A549 (cell line): ENCODE measurements around the gene SPACA5. TPM values are rescaled to one million over a fixed set of nuclear protein-coding genes. Genes with fewer than 3 reads are reported as not detected.

Experiments used
- ATAC-seq, 2 experiments: fragments of 200-7000 bp in 1 of 2; fragments of >200 bp in 1 of 2; cut with Nextera tagmentation in 1 of 2; cut with Tn5 transposase in 1 of 2; 3 replicates each; pipeline versions ENCODE4 v1.8.0 to v1.9.1; 2018 to 2020; ENCODE audit warnings: mild to moderate bottlenecking in 1 of 2, moderate library complexity in 1 of 2
- CTCF ChIA-PET: fragments of 300-600 bp; sonication (Branson Sonifier 250); formaldehyde crosslinking; extraction: SDS; loops from one replicate; lab custom pipeline; 2021; ENCODE audit warnings: antibody characterized with exemption, inconsistent platforms; lab: Yijun Ruan, JAX
- POLR2A ChIA-PET: fragments of 350-600 bp; formaldehyde crosslinking; extraction: SDS; loops from one replicate; lab custom pipeline; 2021; ENCODE audit warnings: antibody characterized with exemption, inconsistent platforms; lab: Yijun Ruan, JAX
- DNase-seq, 2 experiments: peaks; one replicate each; pipeline versions ENCODE4 v3.0.0 to v3.0.0-alpha.2; 2011 to 2016; ENCODE audit warnings: low read depth in 1 of 2, low spot score in 1 of 2
- FAIRE-seq: peaks from 2 replicates; lab custom pipeline; 2011; peaks lifted over from hg19 to GRCh38; lab: Jason Lieb, UNC
- H3K27ac ChIP-seq, 2 experiments: fragments of >200 bp; sonication (Bioruptor Twin); formaldehyde crosslinking; 3 replicates each; pipeline ENCODE4 v1.5.1; 2016 to 2017
- H3K4me1 ChIP-seq: fragments of >200 bp; sonication (Bioruptor Twin); formaldehyde crosslinking; 3 replicates; pipeline ENCODE4 v1.6.1; 2016
- H3K4me2 ChIP-seq: fragments of >200 bp; sonication (Bioruptor Twin); formaldehyde crosslinking; 3 replicates; pipeline ENCODE4 v1.6.1; 2016
- H3K4me3 ChIP-seq: fragments of >200 bp; sonication (Bioruptor Twin); formaldehyde crosslinking; 3 replicates; pipeline ENCODE4 v1.5.1; 2016
- H3K9me3 ChIP-seq: fragments of >200 bp; sonication (Bioruptor Twin); formaldehyde crosslinking; 3 replicates; pipeline ENCODE4 v1.6.1; 2016
- CBX8 ChIP-seq: fragments of 200-600 bp; sonication (generic); IDR thresholded peaks from 2 replicates; pipeline ENCODE4 v1.6.1; 2016
- CHD2 ChIP-seq: fragments of 150-350 bp; IDR thresholded peaks from 2 replicates; pipeline ENCODE4 v1.6.1; 2014; ENCODE audit warnings: low read length; ENCODE audit not compliant: partially characterized antibody
- CHD4 ChIP-seq: fragments of 200-600 bp; sonication (generic); IDR thresholded peaks from 2 replicates; pipeline ENCODE4 v1.6.1; 2016; ENCODE audit warnings: antibody characterized with exemption, mild to moderate bottlenecking, borderline replicate concordance
- E2F6 ChIP-seq: IDR thresholded peaks from 2 replicates; pipeline ENCODE4 v1.6.1; 2012; ENCODE audit warnings: low read depth, borderline replicate concordance
- EHMT2 ChIP-seq: fragments of 200-600 bp; sonication (generic); IDR thresholded peaks from 2 replicates; pipeline ENCODE4 v1.6.1; 2016; ENCODE audit warnings: antibody characterized with exemption, low read depth, mild to moderate bottlenecking, moderate library complexity
- ELK1 ChIP-seq: fragments of 150-350 bp; IDR thresholded peaks from 2 replicates; pipeline ENCODE4 v1.6.1; 2014; ENCODE audit warnings: low read depth, mild to moderate bottlenecking, low read length
- EP300 ChIP-seq, 2 experiments: fragments of >200 bp; sonication (Bioruptor Twin); formaldehyde crosslinking; IDR thresholded peaks; 2 replicates in 1 of 2; 3 replicates in 1 of 2; pipeline ENCODE4 v1.6.1; 2016 to 2017
- FOSL2 ChIP-seq, 2 experiments: fragments of 450-650 bp in 1 of 2; fragments of >200 bp in 1 of 2; sonication (Bioruptor Twin) in 1 of 2; formaldehyde crosslinking; IDR thresholded peaks; 2 replicates each; pipeline versions ENCODE4 v1.5.0 to v1.6.1; 2016 to 2020; ENCODE audit warnings: mild to moderate bottlenecking in 1 of 2, moderate library complexity in 1 of 2
- GATA3 ChIP-seq: IDR thresholded peaks from 2 replicates; pipeline ENCODE4 v1.6.1; 2012; ENCODE audit warnings: borderline replicate concordance
- KDM5A ChIP-seq: fragments of 200-600 bp; sonication (generic); IDR thresholded peaks from 2 replicates; pipeline ENCODE4 v1.6.1; 2016; ENCODE audit warnings: antibody characterized with exemption, mild to moderate bottlenecking
- MAX ChIP-seq: IDR thresholded peaks from 2 replicates; pipeline ENCODE4 v1.6.1; 2012
- MAZ ChIP-seq: fragments of 150-350 bp; IDR thresholded peaks from 2 replicates; pipeline ENCODE4 v1.6.1; 2014; ENCODE audit warnings: antibody characterized with exemption, low read depth, low read length, borderline replicate concordance
- NPAS2 ChIP-seq: fragments of 250-450 bp; sonication (Bioruptor Pico); IDR thresholded peaks from 2 replicates; pipeline ENCODE4 v1.8.0; 2022; ENCODE audit warnings: mild to moderate bottlenecking, moderate library complexity, borderline replicate concordance
- NR3C1 ChIP-seq: fragments of >200 bp; sonication (Bioruptor Twin); formaldehyde crosslinking; IDR thresholded peaks from 3 replicates; pipeline ENCODE4 v1.6.1; 2017
- POLR2A ChIP-seq: IDR thresholded peaks from 2 replicates; pipeline ENCODE4 v1.6.1; 2012; ENCODE audit warnings: mild to moderate bottlenecking, low read length
- POLR2AphosphoS2 ChIP-seq: conservative IDR thresholded peaks from 2 replicates; pipeline ENCODE4 v1.6.1; 2012; ENCODE audit warnings: low read length, improper control_type of control experiment, inconsistent platforms
- RARB ChIP-seq: fragments of 250-450 bp; sonication (Bioruptor Pico); IDR thresholded peaks from 2 replicates; pipeline ENCODE4 v1.8.0; 2021; ENCODE audit warnings: mild to moderate bottlenecking, moderate library complexity
- REST ChIP-seq: fragments of 200-600 bp; sonication (generic); IDR thresholded peaks from 2 replicates; pipeline ENCODE4 v1.6.1; 2016; ENCODE audit warnings: antibody characterized with exemption, mild to moderate bottlenecking, moderate library complexity
- SREBF2 ChIP-seq: fragments of 450-650 bp; IDR thresholded peaks from 2 replicates; pipeline ENCODE4 v1.6.1; 2014; ENCODE audit warnings: mild to moderate bottlenecking, moderate library complexity
- WGBS: methylation state at CpG from one replicate; pipeline ENCODE4 v1.1.6; 2017; ENCODE audit errors: missing lambda C conversion rate; 5-methylcytosine and 5-hydroxymethylcytosine counted together
- polyA plus RNA-seq, 4 experiments: library from polyadenylated mRNA; depleted of rRNA in 3 of 4; stranded (reverse); fragments of >200 nt; fragmentation: RNase III in 1 of 4; extraction: RNeasy Plus Mini Kit Qiagen cat#74134 plus additional on column Dnase treatment in 1 of 4; gene quantifications; 2 replicates in 3 of 4; 3 replicates in 1 of 4; pipeline ENCODE4 v1.2.3, GENCODE V29; 2011 to 2017

Gene SPACA5
- polyA plus RNA-seq, 2 of the 4 experiments (the other 2 are of a cell fraction) = not detected

GRCh38 chrX:48045410-48046311 is 38.9 kb downstream of the SPACA5 start:
- H3K9me3 ChIP-seq = no peaks in the 10 kb centered on the region
- WGBS = 35% methylated on average over 8 of the region's 8 CpGs
- no peak for FAIRE-seq
- POLR2A ChIA-PET = no interaction called here
- no peak overlapping the region for H3K27ac ChIP-seq
- no peak for TF ChIP-seq EHMT2
- no peak for TF ChIP-seq MAZ
- no peak for TF ChIP-seq CHD2
- no peak for TF ChIP-seq EP300 (IDR thresholded peaks at IDR 0.05)
- TF ChIP-seq GATA3 = no peak
- no peak for TF ChIP-seq RARB (CRISPR knock-in tag)
- TF ChIP-seq NR3C1 = no peak
- TF ChIP-seq, all 56 proteins: peak for 0
- no peak overlapping the region for H3K4me3 ChIP-seq
- DNase-seq (no peak), ATAC-seq (no peak)
- CTCF ChIA-PET = no interaction called here
- H3K4me2 ChIP-seq = no peak overlapping the region
- H3K4me1 ChIP-seq = no peaks in the 10 kb centered on the region

DNA sequence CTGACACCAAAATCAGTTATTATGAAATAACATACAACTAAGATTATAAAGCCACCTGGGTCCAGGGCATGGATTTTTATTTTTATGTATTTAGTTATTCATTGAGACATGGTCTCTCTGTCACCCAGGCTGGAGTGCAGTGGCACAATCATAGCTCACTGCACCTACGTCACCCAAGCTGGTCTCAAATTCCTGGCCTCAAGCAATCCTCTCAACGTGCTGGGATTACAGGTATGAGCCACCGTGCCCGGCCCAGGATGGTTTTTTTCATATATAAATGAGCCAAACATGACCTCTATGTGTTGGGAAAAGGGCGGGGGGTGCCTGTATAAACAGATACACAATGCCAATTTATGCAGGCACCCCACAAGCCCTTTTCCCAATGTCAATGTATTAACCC is 40.1 kb downstream of the SPACA5 start:
- POLR2A ChIA-PET = no interaction called here
- no peaks in the 10 kb centered on the region for H3K4me1 ChIP-seq
- H3K4me3 ChIP-seq = no peak overlapping the region
- H3K9me3 ChIP-seq = no peaks in the 10 kb centered on the region
- DNase-seq (no peak), ATAC-seq (no peak), FAIRE-seq (no peak)
- no peak for TF ChIP-seq EHMT2
- TF ChIP-seq KDM5A = no peak
- TF ChIP-seq REST = no peak
- no peak for TF ChIP-seq CHD2
- no peak for TF ChIP-seq MAX
- no peak for TF ChIP-seq RARB (CRISPR knock-in tag)
- TF ChIP-seq POLR2A = no peak
- TF ChIP-seq CHD4 = no peak
- no peak for TF ChIP-seq SREBF2
- TF ChIP-seq ELK1 = no peak
- no peak for TF ChIP-seq POLR2AphosphoS2
- TF ChIP-seq EP300 (IDR thresholded peaks at IDR 0.05) = no peak
- TF ChIP-seq NPAS2 = no peak
- TF ChIP-seq CBX8 = no peak
- TF ChIP-seq E2F6 = no peak
- no peak for TF ChIP-seq FOSL2 (IDR thresholded peaks at IDR 0.05)
- TF ChIP-seq FOSL2 (CRISPR knock-in tag; IDR thresholded peaks at IDR 0.05) = no peak
- CTCF ChIA-PET = interaction anchor here (0.9 kb wide), 1 partner anchor 35 kb away, joined by 3 read pairs; no protein-coding TSS in a partner anchor
- H3K27ac ChIP-seq = no peak overlapping the region
- H3K4me2 ChIP-seq = no peak overlapping the region
- 18% methylated on average over 5 of the region's 5 CpGs for WGBS
